ENCODE measurements around the gene CLASP1.

DNA sequence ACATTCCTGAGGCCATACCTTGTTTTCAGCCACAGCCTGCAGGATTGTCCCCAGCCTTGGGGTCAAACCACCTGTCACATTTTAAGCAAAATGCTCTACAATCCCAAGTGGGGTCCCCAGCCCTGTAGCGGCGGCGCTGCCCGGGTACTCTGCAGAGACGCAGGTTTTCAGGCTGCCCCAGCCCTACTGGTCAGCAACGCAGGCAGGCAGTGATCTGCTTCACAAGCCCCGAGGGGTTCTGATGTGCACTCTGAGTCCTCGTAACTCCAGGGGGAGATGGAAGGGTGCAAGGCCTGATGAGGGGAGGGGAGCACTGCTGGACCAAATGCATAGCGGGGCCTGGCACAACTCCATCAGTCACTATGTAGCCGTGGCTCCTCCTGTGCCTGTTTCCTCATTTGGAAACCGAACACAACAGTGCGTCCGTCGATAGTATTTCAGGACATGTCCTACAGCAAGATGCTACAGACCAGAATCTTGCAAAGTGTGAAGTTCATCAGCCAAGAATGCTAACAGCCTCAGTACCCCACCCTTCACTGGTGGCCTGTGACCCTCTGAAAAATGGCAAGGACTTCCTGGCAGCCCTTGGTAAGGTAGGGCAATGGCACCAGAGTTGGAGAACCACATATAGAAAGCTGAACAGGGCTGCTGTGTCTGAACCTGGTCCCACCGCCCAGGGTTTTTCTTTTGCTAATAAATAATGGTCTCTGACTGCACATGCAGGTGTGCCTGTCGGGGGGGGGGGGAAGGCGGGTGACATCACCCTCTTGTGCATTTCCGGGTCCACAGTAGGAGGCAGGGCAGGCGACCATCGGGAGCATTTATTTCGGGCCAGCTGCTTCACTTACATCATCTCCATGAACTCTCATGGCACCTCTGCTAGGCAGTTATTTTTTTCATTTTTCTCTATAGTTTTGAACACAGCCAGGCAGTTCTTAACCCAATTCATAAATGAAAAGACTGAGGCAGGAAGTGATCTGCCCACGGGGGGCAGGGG is 313.7 kb downstream of the CLASP1 start:
- TF ChIP-seq CTCF (IDR thresholded peaks at IDR 0.05) (no peak), POLR2AphosphoS5 (IDR thresholded peaks at IDR 0.05; ENCODE audit: insufficient read depth in 1 of 2, low read depth in 1 of 2) (no peak)

All from vagina (tissue), 2 donors.